HCT116 (cell line): ENCODE results near the gene UBXN10. TPM values are rescaled to one million over a fixed set of nuclear protein-coding genes. Genes with fewer than 3 reads are reported as not detected.

Experiments
- ATAC-seq: fragments of 200-7000 bp; cut with Tn5 transposase; 2 replicates; pipeline ENCODE4 v1.9.1; 2020; ENCODE audit warnings: mild to moderate bottlenecking, moderate library complexity
- BruUV-seq: library from RNA; stranded (reverse); fragments of 400-500 nt; replicated peaks from 2 replicates; lab custom pipeline; 2021; lab: Mats Ljungman, UMichigan
- CTCF ChIA-PET: fragments of 300-600 bp; sonication (Branson Sonifier 250); formaldehyde crosslinking; loops from one replicate; lab custom pipeline; 2021; ENCODE audit warnings: antibody characterized with exemption; lab: Charles Lee
- POLR2A ChIA-PET: fragments of 300-600, 350-600 bp; sonication (Branson Sonifier 250); formaldehyde crosslinking; loops from one replicate; lab custom pipeline; 2021; ENCODE audit warnings: antibody characterized with exemption; lab: Charles Lee
- RAD21 ChIA-PET, 2 experiments: fragments of 300-600 bp; sonication (Branson Sonifier 250); formaldehyde crosslinking; loops; one replicate each; lab custom pipeline; 2023; ENCODE audit warnings: low total read pairs in 2 of 2; ENCODE audit not compliant: uncharacterized antibody in 2 of 2, unreplicated experiment in 2 of 2, low non-redundant PET in 1 of 2; lab: Charles Lee
- DNase-seq: peaks from one replicate; pipeline ENCODE4 v3.0.0-alpha.2; 2010; ENCODE audit warnings: low read depth, low spot score
- H2AFZ ChIP-seq: fragments of 200-600 bp; shearing (Covaris generic), sonication (generic); 2 replicates; pipeline ENCODE4 v1.6.1; 2017; ENCODE audit warnings: low read depth, mixed run types, mixed read lengths, antibody characterized with exemption, low read length; ENCODE audit not compliant: poor library complexity, severe bottlenecking
- H3K27ac ChIP-seq: 2 replicates; pipeline ENCODE4 v1.5.1; 2012; ENCODE audit warnings: low read depth, low read length
- H3K27me3 ChIP-seq: fragments of 200-600 bp; sonication (generic); 2 replicates; pipeline ENCODE4 v1.6.1; 2016; ENCODE audit warnings: mixed run types, low read length, mixed read lengths; ENCODE audit not compliant: insufficient read depth
- H3K36me3 ChIP-seq, 2 experiments: fragments of 200-500 bp in 1 of 2; fragments of 200-600 bp in 1 of 2; sonication (Bioruptor generic) in 1 of 2; sonication (generic) in 1 of 2; 2 replicates each; pipeline versions ENCODE4 v1.5.1 to v1.6.1; 2014 to 2016; ENCODE audit warnings: low read length in 2 of 2, inconsistent platforms in 1 of 2, mixed read lengths in 1 of 2, mixed run types in 1 of 2; ENCODE audit not compliant: insufficient read depth in 2 of 2, control insufficient read depth in 1 of 2
- H3K4me1 ChIP-seq, 2 experiments: fragments of 200-600 bp in 1 of 2; sonication (generic) in 1 of 2; 2 replicates each; pipeline versions ENCODE4 v1.5.1 to v1.6.1; 2012 to 2017; ENCODE audit warnings: low read length in 2 of 2, inconsistent platforms in 1 of 2, mild to moderate bottlenecking in 1 of 2, mixed read lengths in 1 of 2, mixed run types in 1 of 2, moderate library complexity in 1 of 2; ENCODE audit not compliant: insufficient read depth in 2 of 2, control insufficient read depth in 1 of 2
- H3K4me2 ChIP-seq: fragments of 200-600 bp; sonication (generic); 2 replicates; pipeline ENCODE4 v1.6.1; 2017; ENCODE audit warnings: mixed run types, low read length, mixed read lengths
- H3K4me3 ChIP-seq, 2 experiments: fragments of 200-600 bp in 1 of 2; sonication (generic) in 1 of 2; replicated peaks in 1 of 2; 2 replicates each; pipeline ENCODE4 v1.5.1; 2011 to 2016; ENCODE audit warnings: low read length in 2 of 2, control low read depth in 1 of 2, low read depth in 1 of 2, mild to moderate bottlenecking in 1 of 2, mixed read lengths in 1 of 2, mixed run types in 1 of 2
- H3K79me2 ChIP-seq: fragments of 200-600 bp; sonication (generic); 2 replicates; pipeline ENCODE4 v1.6.1; 2017; ENCODE audit warnings: mild to moderate bottlenecking, mixed run types, low read length, moderate library complexity, mixed read lengths; ENCODE audit not compliant: insufficient read depth
- H3K9ac ChIP-seq: fragments of 200-600 bp; sonication (generic); 2 replicates; pipeline ENCODE4 v1.6.1; 2016; ENCODE audit warnings: low read length, mixed read lengths
- H3K9me2 ChIP-seq: fragments of 200-600 bp; sonication (generic), shearing (Covaris generic); 2 replicates; pipeline ENCODE4 v1.6.1; 2017; ENCODE audit warnings: mixed run types, mild to moderate bottlenecking, moderate library complexity; ENCODE audit not compliant: insufficient read depth
- H3K9me3 ChIP-seq, 2 experiments: fragments of 200-500 bp in 1 of 2; fragments of 200-600 bp in 1 of 2; sonication (Bioruptor generic) in 1 of 2; sonication (generic) in 1 of 2; 2 replicates each; pipeline ENCODE4 v1.6.1; 2014 to 2017; ENCODE audit warnings: low read length in 2 of 2, mixed read lengths in 2 of 2, inconsistent platforms in 1 of 2, low read depth in 1 of 2, mild to moderate bottlenecking in 1 of 2, mixed run types in 1 of 2, moderate library complexity in 1 of 2; ENCODE audit not compliant: control insufficient read depth in 1 of 2, insufficient read depth in 1 of 2
- H4K20me1 ChIP-seq: fragments of 200-600 bp; sonication (generic), shearing (Covaris generic); 2 replicates; pipeline ENCODE4 v1.6.1; 2017; ENCODE audit warnings: mixed run types, mild to moderate bottlenecking, moderate library complexity; ENCODE audit not compliant: insufficient read depth
- CBX3 ChIP-seq: IDR thresholded peaks from 2 replicates; pipeline ENCODE4 v1.6.1; 2012; ENCODE audit warnings: low read depth
- CEBPB ChIP-seq: IDR thresholded peaks from 2 replicates; pipeline ENCODE4 v1.6.1; 2012; ENCODE audit warnings: low read depth
- CTCF ChIP-seq, 3 experiments: fragments of 200-600 bp in 1 of 3; sonication (generic) in 1 of 3; IDR thresholded peaks in 2 of 3; conservative IDR thresholded peaks in 1 of 3; 2 replicates each; pipeline ENCODE4 v1.5.1; 2012 to 2017; ENCODE audit warnings: low read depth in 2 of 3, low read length in 2 of 3, antibody characterized with exemption in 1 of 3, borderline replicate concordance in 1 of 3, control low read depth in 1 of 3, mild to moderate bottlenecking in 1 of 3, mixed read lengths in 1 of 3, mixed run types in 1 of 3, moderate library complexity in 1 of 3; ENCODE audit not compliant: insufficient read depth in 1 of 3
- EZH2 ChIP-seq: fragments of 200-600 bp; sonication (generic); IDR thresholded peaks from 2 replicates; pipeline ENCODE4 v1.6.1; 2017; ENCODE audit warnings: antibody characterized with exemption, mixed run types
- JUND ChIP-seq: IDR thresholded peaks from 2 replicates; pipeline ENCODE4 v1.6.1; 2012
- MAX ChIP-seq: IDR thresholded peaks from 2 replicates; pipeline ENCODE4 v1.6.1; 2012
- POLR2AphosphoS5 ChIP-seq: IDR thresholded peaks from 2 replicates; pipeline ENCODE4 v1.6.1; 2011; ENCODE audit warnings: mild to moderate bottlenecking, low read depth, low read length, moderate library complexity
- RAD21 ChIP-seq: IDR thresholded peaks from 2 replicates; pipeline ENCODE4 v1.6.1; 2012; ENCODE audit warnings: low read depth, mild to moderate bottlenecking
- SIN3A ChIP-seq: IDR thresholded peaks from 2 replicates; pipeline ENCODE4 v1.6.1; 2012; ENCODE audit warnings: low read depth
- SP1 ChIP-seq: IDR thresholded peaks from 2 replicates; pipeline ENCODE4 v1.6.1; 2012; ENCODE audit warnings: low read depth
- SRF ChIP-seq: IDR thresholded peaks from 2 replicates; pipeline ENCODE4 v1.6.1; 2012; ENCODE audit warnings: low read depth
- TCF7L2 ChIP-seq: IDR thresholded peaks from 2 replicates; pipeline ENCODE4 v1.7.0; 2011; ENCODE audit warnings: borderline replicate concordance, inconsistent platforms; ENCODE audit not compliant: insufficient read depth, insufficient read length; ENCODE audit errors: extremely low read depth
- ZFX ChIP-seq: fragments of 450-650 bp; IDR thresholded peaks from 2 replicates; pipeline ENCODE4 v1.6.1; 2017
- intact Hi-C: fragments of 100-400 bp; cut with micrococcal nuclease; formaldehyde crosslinking; loops from 2 replicates; pipeline ENCODE4 v1.10.0; 2022
- total RNA-seq: library from RNA; stranded (reverse); gene quantifications from one replicate; pipeline ENCODE4 v1.2.1, GENCODE V29; 2021; ENCODE audit not compliant: unreplicated experiment

The UBXN10 gene
- total RNA-seq, 1 experiment from 2014 or later: not detected

- peaks cover 20% of the 10 kb centered on the region; the same call in 1 of the 2 replicates for H3K27me3 ChIP-seq
- H3K4me3 ChIP-seq: no peak overlapping the region
- H3K9me2 ChIP-seq: no peaks in the 10 kb centered on the region
- no peak overlapping the region for H2AFZ ChIP-seq
- H3K79me2 ChIP-seq: no peaks in the 10 kb centered on the region
- H3K4me1 ChIP-seq: peaks cover 0 to 3% of the 10 kb centered on the region in 2 experiments; a peak in 1 of 4 replicates
- no peak overlapping the region for H3K4me2 ChIP-seq
- H3K36me3 ChIP-seq: no peaks in the 10 kb centered on the region
- no peak for ATAC-seq
- no TSS peak for BruUV-seq
- ChIA-PET POLR2A (no interaction called here), CTCF (interaction anchor here (0.6 to 3.3 kb wide), 3 partner anchors 27 to 218 kb away, joined by 3 to 13 read pairs (median 3); no protein-coding TSS in a partner anchor), RAD21 (no interaction called here)
- no peaks in the 10 kb centered on the region for H3K9me3 ChIP-seq
- no peak for DNase-seq
- intact Hi-C loops: no loop called here
- H3K9ac ChIP-seq: no peak overlapping the region
- no peak for TF ChIP-seq CEBPB
- TF ChIP-seq MAX: no peak
- no peak for TF ChIP-seq EZH2
- no peak for TF ChIP-seq TCF7L2
- no peak for TF ChIP-seq JUND
- TF ChIP-seq, all 23 proteins: peak for 0
- H3K27ac ChIP-seq: no peak overlapping the region
- no peaks in the 10 kb centered on the region for H4K20me1 ChIP-seq
These were observed 7.0 kb downstream of the UBXN10 start for GRCh38 chr1:20192871-20193411.

GRCh38 chr1:20194224-20194623 lies 8.3 kb downstream of the UBXN10 start:
- H3K4me2 ChIP-seq: no peak overlapping the region
- TF ChIP-seq EZH2 (no peak), POLR2AphosphoS5 (no peak), RAD21 (no peak), SRF (no peak), CTCF (IDR thresholded peaks at IDR 0.05 in 2 of 3, conservative IDR thresholded peaks at IDR 0.05 in 1 of 3; ENCODE audit: borderline replicate concordance in 1 of 3, insufficient read depth in 1 of 3, low read depth in 2 of 3, low read length in 2 of 3) (no peak), CBX3 (no peak), ZFX (no peak), TCF7L2 (no peak), SP1 (no peak), SIN3A (no peak)
- ChIA-PET RAD21 (no interaction called here), POLR2A (no interaction called here), CTCF (interaction anchor here (0.9 to 3.3 kb wide), 2 partner anchors 11 to 219 kb away, joined by 3 to 13 read pairs; no protein-coding TSS in a partner anchor)
- no peak overlapping the region for H3K9ac ChIP-seq
- no peak overlapping the region for H3K4me3 ChIP-seq
- H3K36me3 ChIP-seq: no peaks in the 10 kb centered on the region
- no peaks in the 10 kb centered on the region for H3K79me2 ChIP-seq
- H3K4me1 ChIP-seq: peaks cover 0 to 3% of the 10 kb centered on the region in 2 experiments; a peak in 1 of 4 replicates
- DNase-seq (no peak), ATAC-seq (no peak)
- H2AFZ ChIP-seq: no peak overlapping the region
- no peak overlapping the region for H3K27ac ChIP-seq
- no peaks in the 10 kb centered on the region for H4K20me1 ChIP-seq
- intact Hi-C loops: loop anchor here (2.0 kb wide), 1 partner anchor 219 kb away; no protein-coding TSS in a partner anchor
- no TSS peak for BruUV-seq
- no peaks in the 10 kb centered on the region for H3K9me3 ChIP-seq
- H3K27me3 ChIP-seq: peaks cover 15% of the 10 kb centered on the region; the same call in 1 of the 2 replicates
- no peaks in the 10 kb centered on the region for H3K9me2 ChIP-seq
